Mesothelial cell of epicardium (in vitro differentiated cells): ENCODE data around the gene CCP110. TPM values are rescaled to one million over a fixed set of nuclear protein-coding genes. Genes with fewer than 3 reads are reported as not detected.

Experiments used
- DNase-seq, 2 experiments: peaks; one replicate each; pipeline ENCODE4 v3.0.0; 2021; ENCODE audit warnings: low spot score in 2 of 2; ENCODE audit not compliant: unreplicated experiment in 2 of 2
- H3K27ac Mint-ChIP-seq: 2 replicates; pipeline ENCODE4 v1.8.0; 2021; ENCODE audit warnings: mixed read lengths
- H3K27me3 Mint-ChIP-seq: 2 replicates; pipeline ENCODE4 v1.8.0; 2021; ENCODE audit warnings: low read depth, mixed read lengths
- H3K36me3 Mint-ChIP-seq: 2 replicates; pipeline ENCODE4 v1.8.0; 2021; ENCODE audit warnings: mixed read lengths
- H3K4me1 Mint-ChIP-seq: 2 replicates; pipeline ENCODE4 v1.8.0; 2021; ENCODE audit warnings: mixed read lengths
- H3K4me3 Mint-ChIP-seq: 2 replicates; pipeline ENCODE4 v1.8.0; 2021; ENCODE audit warnings: mild to moderate bottlenecking, moderate library complexity, mixed read lengths
- H3K9me3 Mint-ChIP-seq: 2 replicates; pipeline ENCODE4 v1.8.0; 2021; ENCODE audit warnings: mixed read lengths
- CTCF ChIP-seq: fragments of 200-600 bp; sonication (generic); IDR thresholded peaks from one replicate; pipeline ENCODE4 v1.5.0; 2021; ENCODE audit warnings: antibody characterized with exemption; ENCODE audit not compliant: unreplicated experiment
- total RNA-seq: library from RNA; stranded (reverse); gene quantifications from 3 replicates; pipeline ENCODE4 v1.2.1, GENCODE V29; 2021

Gene CCP110
- total RNA-seq, 1 donor from 2014 or later, result 15.1 TPM

GRCh38 chr16:19488213-19488640, 35.5 kb upstream of the CCP110 start:
- no peaks in the 10 kb centered on the region for H3K9me3 Mint-ChIP-seq
- no peak overlapping the region for H3K27ac Mint-ChIP-seq
- no peak for DNase-seq
- H3K36me3 Mint-ChIP-seq, result no peaks in the 10 kb centered on the region
- no peak overlapping the region for H3K4me3 Mint-ChIP-seq
- TF ChIP-seq CTCF, result no peak
- H3K4me1 Mint-ChIP-seq, result peaks cover 2% of the 10 kb centered on the region
- H3K27me3 Mint-ChIP-seq, result no peaks in the 10 kb centered on the region

- peaks cover 2% of the 10 kb centered on the region for H3K4me1 Mint-ChIP-seq
- no peaks in the 10 kb centered on the region for H3K27me3 Mint-ChIP-seq
- H3K4me3 Mint-ChIP-seq, result no peak overlapping the region
- H3K27ac Mint-ChIP-seq, result no peak overlapping the region
- H3K9me3 Mint-ChIP-seq, result no peaks in the 10 kb centered on the region
- no peak for TF ChIP-seq CTCF
- no peaks in the 10 kb centered on the region for H3K36me3 Mint-ChIP-seq
- DNase-seq, result no peak
These were observed 33.1 kb upstream of the CCP110 start for GRCh38 chr16:19490619-19491018.

- no peak for TF ChIP-seq CTCF
- Mint-ChIP-seq H3K27me3 (no peaks in the 10 kb centered on the region), H3K4me1 (no peaks in the 10 kb centered on the region), H3K9me3 (no peaks in the 10 kb centered on the region), H3K27ac (no peak overlapping the region), H3K4me3 (no peak overlapping the region), H3K36me3 (peaks cover 14% of the 10 kb centered on the region)
- DNase-seq, result no peak
These were observed 26.6 kb upstream of the CCP110 start for GRCh38 chr16:19497176-19497575.

- no peak for DNase-seq
These were observed 24.7 kb upstream of the CCP110 start for GRCh38 chr16:19499006-19499405.

GRCh38 chr16:19499481-19499880, 24.3 kb upstream of the CCP110 start:
- TF ChIP-seq CTCF, result no peak
- Mint-ChIP-seq H3K27me3 (no peaks in the 10 kb centered on the region), H3K9me3 (no peaks in the 10 kb centered on the region), H3K36me3 (peaks cover 24% of the 10 kb centered on the region), H3K4me1 (no peaks in the 10 kb centered on the region), H3K27ac (no peak overlapping the region), H3K4me3 (no peak overlapping the region)
- DNase-seq, result no peak

More at GRCh38 chr16:19499006-19499405, 24.7 kb upstream of the CCP110 start:
- no peaks in the 10 kb centered on the region for H3K27me3 Mint-ChIP-seq
- no peak overlapping the region for H3K4me3 Mint-ChIP-seq
- peaks cover 24% of the 10 kb centered on the region for H3K36me3 Mint-ChIP-seq
- no peaks in the 10 kb centered on the region for H3K4me1 Mint-ChIP-seq
- H3K9me3 Mint-ChIP-seq, result no peaks in the 10 kb centered on the region
- no peak overlapping the region for H3K27ac Mint-ChIP-seq
- TF ChIP-seq CTCF, result no peak
